Breast epithelium (tissue), 3 donors: ENCODE data around the gene APLN.

Experiments used
- POLR2A ChIP-seq: fragments of 450-650 bp; IDR thresholded peaks from one replicate; pipeline ENCODE4 v1.6.1; 2016; ENCODE audit warnings: antibody characterized with exemption, mild to moderate bottlenecking, moderate library complexity
- POLR2AphosphoS5 ChIP-seq, 3 donors: sonication (generic); formaldehyde crosslinking; IDR thresholded peaks; one replicate each; pipeline ENCODE4 v1.6.1; 2017; ENCODE audit warnings: antibody characterized with exemption in 3 of 3

DNA sequence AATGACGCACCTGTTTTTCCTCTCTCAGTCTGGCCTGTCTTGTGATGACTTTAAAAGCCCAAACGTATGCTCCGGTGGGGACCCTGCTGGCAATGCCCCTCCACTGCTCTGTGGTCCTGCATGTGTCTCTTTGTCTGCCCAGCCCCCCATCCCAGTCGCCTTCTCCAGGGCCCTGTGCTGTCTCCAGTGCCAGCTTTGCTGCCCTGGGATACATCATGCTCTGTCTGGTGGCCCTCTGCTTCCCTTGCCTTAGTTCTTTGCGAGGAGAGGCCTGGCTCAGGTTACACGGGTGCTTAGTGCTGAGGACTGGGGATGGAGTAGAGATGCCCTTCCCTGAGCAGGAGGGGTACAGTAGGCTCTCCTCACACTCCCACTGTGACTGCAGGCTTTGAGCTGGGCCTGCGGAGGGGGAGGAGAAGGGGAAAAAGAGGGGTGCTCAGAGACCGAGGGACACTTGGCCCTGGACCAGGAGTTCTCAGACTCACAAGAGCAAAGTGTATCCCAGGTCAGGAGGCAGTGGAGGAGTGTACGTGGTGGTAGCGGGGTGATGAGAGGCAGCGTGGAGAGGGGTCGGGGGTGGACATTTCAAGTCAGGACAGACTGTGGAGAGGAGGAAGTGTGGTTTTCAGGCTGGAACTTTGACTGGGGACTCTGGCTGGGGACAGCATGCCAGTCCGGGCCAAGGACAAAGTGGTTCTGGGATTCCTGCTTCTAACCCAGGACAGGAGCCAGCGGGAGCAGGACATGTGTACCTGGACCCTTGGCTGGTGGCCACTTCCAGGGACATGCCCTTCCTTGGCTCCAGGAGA, 2.8 kb downstream of the APLN start:
- TF ChIP-seq POLR2AphosphoS5 (IDR thresholded peaks at IDR 0.05) (no peak), POLR2A (no peak)
